Hepatocyte (in vitro differentiated cells): ENCODE data around the gene DCST1.

Experiments used
- EZH2 ChIP-seq: fragments of 200-600 bp; sonication (generic); IDR thresholded peaks from 2 replicates; pipeline ENCODE4 v1.6.1; 2016; ENCODE audit warnings: antibody characterized with exemption, mild to moderate bottlenecking, borderline replicate concordance
- TF ChIP-seq, protein P1 (sequence below): fragments of 200-600 bp; sonication (generic); IDR thresholded peaks from 2 replicates; pipeline ENCODE4 v1.5.1; 2016; ENCODE audit warnings: antibody characterized with exemption, mild to moderate bottlenecking; ENCODE audit not compliant: poor library complexity

GRCh38 chr1:155069551-155070157 lies 36.0 kb downstream of the DCST1 start:
- TF ChIP-seq, protein P1, sequence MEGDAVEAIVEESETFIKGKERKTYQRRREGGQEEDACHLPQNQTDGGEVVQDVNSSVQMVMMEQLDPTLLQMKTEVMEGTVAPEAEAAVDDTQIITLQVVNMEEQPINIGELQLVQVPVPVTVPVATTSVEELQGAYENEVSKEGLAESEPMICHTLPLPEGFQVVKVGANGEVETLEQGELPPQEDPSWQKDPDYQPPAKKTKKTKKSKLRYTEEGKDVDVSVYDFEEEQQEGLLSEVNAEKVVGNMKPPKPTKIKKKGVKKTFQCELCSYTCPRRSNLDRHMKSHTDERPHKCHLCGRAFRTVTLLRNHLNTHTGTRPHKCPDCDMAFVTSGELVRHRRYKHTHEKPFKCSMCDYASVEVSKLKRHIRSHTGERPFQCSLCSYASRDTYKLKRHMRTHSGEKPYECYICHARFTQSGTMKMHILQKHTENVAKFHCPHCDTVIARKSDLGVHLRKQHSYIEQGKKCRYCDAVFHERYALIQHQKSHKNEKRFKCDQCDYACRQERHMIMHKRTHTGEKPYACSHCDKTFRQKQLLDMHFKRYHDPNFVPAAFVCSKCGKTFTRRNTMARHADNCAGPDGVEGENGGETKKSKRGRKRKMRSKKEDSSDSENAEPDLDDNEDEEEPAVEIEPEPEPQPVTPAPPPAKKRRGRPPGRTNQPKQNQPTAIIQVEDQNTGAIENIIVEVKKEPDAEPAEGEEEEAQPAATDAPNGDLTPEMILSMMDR = no peak
- no peak for TF ChIP-seq EZH2
